Measurements from ENCODE around the gene KRT27. TPM values are rescaled to one million over a fixed set of nuclear protein-coding genes. Genes with fewer than 3 reads are reported as not detected.
A peak's percentile ranks its signal among the peaks of the same experiment; 100 is the strongest.

The KRT27 gene
- total and polyA plus RNA-seq, 4 donors = 0.14 to 1.5 (median 0.55) TPM

- 83 to 95% methylated on average over 7 of the region's 7 CpGs for WGBS, 2 donors
- no peak for ATAC-seq (ENCODE audit: insufficient read depth, low FRiP score)
- Histone ChIP-seq H3K27ac (ENCODE audit: low read depth in 1 of 2, low read length in 1 of 2) (no peak within 1 kb of the TSS), H3K27me3 (ENCODE audit: control insufficient read depth in 3 of 3, insufficient read depth in 3 of 3, low read length in 2 of 3) (no peaks in the 10 kb centered on the region), H3K4me1 (ENCODE audit: control insufficient read depth in 5 of 5, insufficient read depth in 5 of 5, low read length in 5 of 5) (peaks cover 0 to 6% (median 2%) of the 10 kb centered on the region in 5 donors), H3K9me3 (ENCODE audit: control insufficient read depth in 4 of 4, insufficient read depth in 3 of 4, low read length in 3 of 4) (peaks cover 0 to 1% (median 0%) of the 10 kb centered on the region in 4 donors), H3K4me3 (no peak within 1 kb of the TSS), H3K36me3 (ENCODE audit: control insufficient read depth in 4 of 4, insufficient read depth in 4 of 4, low read length in 4 of 4) (peaks cover 0 to 3% (median 1%) of the 10 kb centered on the region in 4 donors), H3K9ac (ENCODE audit: insufficient read depth in 1 of 2, low read length in 2 of 2) (no peak within 1 kb of the TSS)
- no peak for TF ChIP-seq CTCF (IDR thresholded peaks at IDR 0.05; ENCODE audit: control extremely low read depth, extremely low read depth)
- DNase-seq = no peak
Observed at GRCh38 chr17:40822132-40822812, 39.9 kb upstream of the KRT27 start, which contains the start of gene KRT10. Gene KRT10 (minus strand): TSS chr17:40822614. CDS start chr17:40822585, 29 bp downstream.

GRCh38 chr17:40821536-40821935, 39.2 kb upstream of the KRT27 start:
- Histone ChIP-seq H3K27ac (ENCODE audit: low read depth in 1 of 2, low read length in 1 of 2) (no peak overlapping the region), H3K4me1 (ENCODE audit: control insufficient read depth in 5 of 5, insufficient read depth in 5 of 5, low read length in 5 of 5) (peaks cover 0 to 6% (median 2%) of the 10 kb centered on the region in 5 donors), H3K36me3 (ENCODE audit: control insufficient read depth in 4 of 4, insufficient read depth in 4 of 4, low read length in 4 of 4) (peaks cover 0 to 7% (median 6%) of the 10 kb centered on the region in 4 donors), H3K9ac (ENCODE audit: insufficient read depth in 1 of 2, low read length in 2 of 2) (no peak overlapping the region), H3K27me3 (ENCODE audit: control insufficient read depth in 3 of 3, insufficient read depth in 3 of 3, low read length in 2 of 3) (no peaks in the 10 kb centered on the region), H3K4me3 (no peak overlapping the region), H3K9me3 (ENCODE audit: control insufficient read depth in 4 of 4, insufficient read depth in 3 of 4, low read length in 3 of 4) (peaks cover 0 to 2% (median under 1%) of the 10 kb centered on the region in 4 donors)
- ATAC-seq (ENCODE audit: insufficient read depth, low FRiP score) (no peak), DNase-seq (no peak)
- TF ChIP-seq CTCF (IDR thresholded peaks at IDR 0.05; ENCODE audit: control extremely low read depth, extremely low read depth) = no peak

- Histone ChIP-seq H3K4me3 (no peak overlapping the region), H3K27ac (ENCODE audit: low read depth in 1 of 2, low read length in 1 of 2) (peak overlapping the region in 1 of 2 donors; percentile 98), H3K9me3 (ENCODE audit: control insufficient read depth in 4 of 4, insufficient read depth in 3 of 4, low read length in 3 of 4) (peaks cover 0 to 2% (median under 1%) of the 10 kb centered on the region in 4 donors), H3K4me1 (ENCODE audit: control insufficient read depth in 5 of 5, insufficient read depth in 5 of 5, low read length in 5 of 5) (peaks cover 0 to 6% (median 2%) of the 10 kb centered on the region in 5 donors), H3K9ac (ENCODE audit: insufficient read depth in 1 of 2, low read length in 2 of 2) (no peak overlapping the region), H3K36me3 (ENCODE audit: control insufficient read depth in 4 of 4, insufficient read depth in 4 of 4, low read length in 4 of 4) (peaks cover 0 to 7% (median 6%) of the 10 kb centered on the region in 4 donors), H3K27me3 (ENCODE audit: control insufficient read depth in 3 of 3, insufficient read depth in 3 of 3, low read length in 2 of 3) (no peaks in the 10 kb centered on the region)
- DNase-seq = no peak
- no peak for ATAC-seq (ENCODE audit: insufficient read depth, low FRiP score)
- WGBS, 2 donors = 85 to 90% methylated on average over 9 of the region's 9 CpGs
- TF ChIP-seq CTCF (IDR thresholded peaks at IDR 0.05; ENCODE audit: control extremely low read depth, extremely low read depth) = no peak
Observed at GRCh38 chr17:40820228-40820838, 38.0 kb upstream of the KRT27 start.
